Measurements from ENCODE around the gene APBA2. TPM values are rescaled to one million over a fixed set of nuclear protein-coding genes. Genes with fewer than 3 reads are reported as not detected.

Gene APBA2
- polyA plus RNA-seq, 1 donor (not counting 4 experiments of a cell fraction or from before 2014, with no cell fraction given): 5.5 TPM

- dilution Hi-C loops (cut with MboI; ENCODE audit: extremely low pct_ligation_motif_present, low sequenced_read_pairs): no loop called here
- no peaks in the 10 kb centered on the region for H3K9me3 ChIP-seq (ENCODE audit: control insufficient read depth, low read depth, low read length)
- FAIRE-seq: no peak
- no peaks in the 10 kb centered on the region for H3K27me3 ChIP-seq (ENCODE audit: control insufficient read depth, extremely low read depth, insufficient read depth, low read length)
- peak overlapping the region; percentile 26 for H3K27ac ChIP-seq (ENCODE audit: control insufficient read depth, insufficient read depth, low read length)
- no peak overlapping the region for H3K4me3 ChIP-seq (ENCODE audit: control insufficient read depth in 2 of 3, extremely low read depth in 1 of 3, insufficient read depth in 2 of 3, low read depth in 1 of 3, low read length in 3 of 3)
- H3K79me2 ChIP-seq (ENCODE audit: control insufficient read depth, insufficient read depth, low read length): no peaks in the 10 kb centered on the region
- H3K9me1 ChIP-seq (ENCODE audit: control insufficient read depth, extremely low read depth, insufficient read depth, low read length): no peaks in the 10 kb centered on the region
- peak overlapping the region; percentile 32 for H3K4me2 ChIP-seq (ENCODE audit: control insufficient read depth, extremely low read depth, insufficient read depth, low read depth, low read length)
- TF ChIP-seq EZH2 (IDR thresholded peaks at IDR 0.05; ENCODE audit: low read length): no peak
- TF ChIP-seq CTCF (optimal IDR thresholded peaks at IDR 0.05 in 1 of 3, IDR thresholded peaks at IDR 0.05 in 1 of 3, conservative IDR thresholded peaks at IDR 0.05 in 1 of 3; ENCODE audit: extremely low read depth in 1 of 3, insufficient read depth in 2 of 3, low read length in 3 of 3): no peak
- H2AFZ ChIP-seq (ENCODE audit: control insufficient read depth, low read length): peak overlapping the region; percentile 79
- H3K9ac ChIP-seq (ENCODE audit: control insufficient read depth, extremely low read depth, insufficient read depth, low read length): no peak overlapping the region
- no peaks in the 10 kb centered on the region for H4K20me1 ChIP-seq (ENCODE audit: control insufficient read depth, extremely low read depth, insufficient read depth, low read length)
- no peaks in the 10 kb centered on the region for H3K36me3 ChIP-seq (ENCODE audit: control insufficient read depth in 2 of 2, extremely low read depth in 1 of 2, insufficient read depth in 2 of 2, low read length in 2 of 2)
- DNase-seq (ENCODE audit: low read depth, low spot score): no peak
- H3K4me1 ChIP-seq (ENCODE audit: control insufficient read depth, extremely low read depth, insufficient read depth, low read length): peaks cover 3% of the 10 kb centered on the region
These were observed 255.7 kb downstream of the APBA2 start for GRCh38 chr15:29141308-29142128.

GRCh38 chr15:29142129-29142747 is 256.5 kb downstream of the APBA2 start:
- no peaks in the 10 kb centered on the region for H3K9me1 ChIP-seq (ENCODE audit: control insufficient read depth, extremely low read depth, insufficient read depth, low read length)
- H3K9me3 ChIP-seq (ENCODE audit: control insufficient read depth, low read depth, low read length): no peaks in the 10 kb centered on the region
- H4K20me1 ChIP-seq (ENCODE audit: control insufficient read depth, extremely low read depth, insufficient read depth, low read length): no peaks in the 10 kb centered on the region
- no peaks in the 10 kb centered on the region for H3K79me2 ChIP-seq (ENCODE audit: control insufficient read depth, insufficient read depth, low read length)
- peak overlapping the region; percentile 79 for H2AFZ ChIP-seq (ENCODE audit: control insufficient read depth, low read length)
- dilution Hi-C loops (cut with MboI; ENCODE audit: extremely low pct_ligation_motif_present, low sequenced_read_pairs): no loop called here
- DNase-seq (ENCODE audit: low read depth, low spot score): no peak
- H3K27ac ChIP-seq (ENCODE audit: control insufficient read depth, insufficient read depth, low read length): no peak overlapping the region
- H3K27me3 ChIP-seq (ENCODE audit: control insufficient read depth, extremely low read depth, insufficient read depth, low read length): no peaks in the 10 kb centered on the region
- no peaks in the 10 kb centered on the region for H3K36me3 ChIP-seq (ENCODE audit: control insufficient read depth in 2 of 2, extremely low read depth in 1 of 2, insufficient read depth in 2 of 2, low read length in 2 of 2)
- no peak for TF ChIP-seq EZH2 (IDR thresholded peaks at IDR 0.05; ENCODE audit: low read length)
- no peak for TF ChIP-seq CTCF (optimal IDR thresholded peaks at IDR 0.05 in 1 of 3, IDR thresholded peaks at IDR 0.05 in 1 of 3, conservative IDR thresholded peaks at IDR 0.05 in 1 of 3; ENCODE audit: extremely low read depth in 1 of 3, insufficient read depth in 2 of 3, low read length in 3 of 3)
- FAIRE-seq: no peak
- peak overlapping the region; percentile 32 for H3K4me2 ChIP-seq (ENCODE audit: control insufficient read depth, extremely low read depth, insufficient read depth, low read depth, low read length)
- H3K4me1 ChIP-seq (ENCODE audit: control insufficient read depth, extremely low read depth, insufficient read depth, low read length): peaks cover 3% of the 10 kb centered on the region
- no peak overlapping the region for H3K9ac ChIP-seq (ENCODE audit: control insufficient read depth, extremely low read depth, insufficient read depth, low read length)
- H3K4me3 ChIP-seq (ENCODE audit: control insufficient read depth in 2 of 3, extremely low read depth in 1 of 3, insufficient read depth in 2 of 3, low read depth in 1 of 3, low read length in 3 of 3): no peak overlapping the region
